ENCODE data around the gene MIX23. TPM values are rescaled to one million over a fixed set of nuclear protein-coding genes. Genes with fewer than 3 reads are reported as not detected.

The MIX23 gene
- total RNA-seq, 1 experiment from 2014 or later, result 85.2 TPM

DNA sequence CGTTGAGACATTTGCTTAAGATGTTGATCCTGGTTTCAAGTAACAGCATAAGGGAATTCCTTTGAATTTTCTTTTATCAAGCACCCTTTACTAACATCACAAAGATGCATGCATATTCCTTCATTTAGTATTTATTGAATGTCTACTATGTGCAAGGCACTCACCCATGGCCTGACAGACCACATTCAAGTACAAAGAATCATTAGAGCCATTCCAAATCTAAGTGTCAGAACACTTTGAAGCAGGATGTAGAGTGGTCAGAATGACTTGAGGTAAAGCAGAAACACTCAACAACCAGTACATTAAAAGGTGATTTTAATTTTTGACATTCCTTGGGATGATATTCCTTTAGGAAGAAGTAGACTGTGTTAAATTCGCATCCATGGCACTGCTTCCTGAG, 38.8 kb upstream of the MIX23 start:
- CTCF ChIA-PET, result no interaction called here
- Mint-ChIP-seq H3K27me3 (ENCODE audit: insufficient read depth, unreplicated experiment) (no peaks in the 10 kb centered on the region), H3K4me1 (ENCODE audit: low read depth, unreplicated experiment) (no peaks in the 10 kb centered on the region), H3K4me3 (ENCODE audit: unreplicated experiment) (no peak overlapping the region), H3K36me3 (ENCODE audit: insufficient read depth, unreplicated experiment) (peaks cover 59% of the 10 kb centered on the region), H3K9me3 (ENCODE audit: unreplicated experiment) (no peaks in the 10 kb centered on the region), H3K27ac (ENCODE audit: unreplicated experiment) (no peak overlapping the region)
- Histone ChIP-seq H3K4me1 (no peaks in the 10 kb centered on the region; the same call in 1 of the 2 replicates), H3K4me3 (ENCODE audit: low read depth, low read length) (no peak overlapping the region), H3K9me3 (no peaks in the 10 kb centered on the region), H3K27me3 (replicated peaks; ENCODE audit: control insufficient read depth, insufficient read depth, low read length) (no peaks in the 10 kb centered on the region), H3K36me3 (ENCODE audit: control insufficient read depth, insufficient read depth, low read length) (no peaks in the 10 kb centered on the region; the same call in 1 of the 2 replicates)
- no TSS peak for BruUV-seq (replicated peaks)
- no peak for DNase-seq
- POLR2A ChIA-PET, result no interaction called here
- TF ChIP-seq, protein P1, sequence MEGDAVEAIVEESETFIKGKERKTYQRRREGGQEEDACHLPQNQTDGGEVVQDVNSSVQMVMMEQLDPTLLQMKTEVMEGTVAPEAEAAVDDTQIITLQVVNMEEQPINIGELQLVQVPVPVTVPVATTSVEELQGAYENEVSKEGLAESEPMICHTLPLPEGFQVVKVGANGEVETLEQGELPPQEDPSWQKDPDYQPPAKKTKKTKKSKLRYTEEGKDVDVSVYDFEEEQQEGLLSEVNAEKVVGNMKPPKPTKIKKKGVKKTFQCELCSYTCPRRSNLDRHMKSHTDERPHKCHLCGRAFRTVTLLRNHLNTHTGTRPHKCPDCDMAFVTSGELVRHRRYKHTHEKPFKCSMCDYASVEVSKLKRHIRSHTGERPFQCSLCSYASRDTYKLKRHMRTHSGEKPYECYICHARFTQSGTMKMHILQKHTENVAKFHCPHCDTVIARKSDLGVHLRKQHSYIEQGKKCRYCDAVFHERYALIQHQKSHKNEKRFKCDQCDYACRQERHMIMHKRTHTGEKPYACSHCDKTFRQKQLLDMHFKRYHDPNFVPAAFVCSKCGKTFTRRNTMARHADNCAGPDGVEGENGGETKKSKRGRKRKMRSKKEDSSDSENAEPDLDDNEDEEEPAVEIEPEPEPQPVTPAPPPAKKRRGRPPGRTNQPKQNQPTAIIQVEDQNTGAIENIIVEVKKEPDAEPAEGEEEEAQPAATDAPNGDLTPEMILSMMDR (IDR thresholded peaks at IDR 0.05; ENCODE audit: insufficient read depth in 1 of 2, low read depth in 1 of 2, low read length in 1 of 2, severe bottlenecking in 1 of 2, unreplicated experiment in 1 of 2), result no peak
- intact Hi-C loops (cut with micrococcal nuclease; ENCODE audit: unreplicated experiment), result loop anchor here (10.0 kb wide), 1 partner anchor 57 kb away; no protein-coding TSS in a partner anchor

DNA sequence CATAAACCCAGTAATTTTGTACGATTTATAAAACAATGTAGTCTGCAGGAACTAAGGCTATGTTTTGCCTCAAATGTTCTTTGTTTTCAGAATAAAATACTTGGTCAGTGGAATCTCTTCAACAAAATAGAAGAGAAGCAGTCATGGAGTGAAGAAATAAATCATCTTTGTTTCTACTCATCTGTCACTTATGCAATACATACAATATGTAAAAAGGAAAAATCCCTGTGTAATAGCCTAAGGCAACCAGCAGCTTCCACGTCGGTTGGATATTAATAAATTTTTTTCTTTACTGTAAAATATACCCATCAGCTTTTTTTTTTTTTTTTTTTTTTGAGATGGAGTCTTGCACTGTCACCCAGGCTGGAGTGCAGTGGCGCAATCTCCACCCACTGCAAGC, 38.1 kb upstream of the MIX23 start:
- H3K4me3 ChIP-seq (ENCODE audit: low read depth, low read length), result no peak overlapping the region
- Mint-ChIP-seq H3K36me3 (ENCODE audit: insufficient read depth, unreplicated experiment) (peaks cover 57% of the 10 kb centered on the region), H3K4me1 (ENCODE audit: low read depth, unreplicated experiment) (no peaks in the 10 kb centered on the region), H3K27me3 (ENCODE audit: insufficient read depth, unreplicated experiment) (no peaks in the 10 kb centered on the region), H3K4me3 (ENCODE audit: unreplicated experiment) (no peak overlapping the region), H3K9me3 (ENCODE audit: unreplicated experiment) (no peaks in the 10 kb centered on the region), H3K27ac (ENCODE audit: unreplicated experiment) (no peak overlapping the region)
- H3K4me1 ChIP-seq, result no peaks in the 10 kb centered on the region; the same call in 1 of the 2 replicates
- no peaks in the 10 kb centered on the region for H3K9me3 ChIP-seq
- no peaks in the 10 kb centered on the region for H3K27me3 ChIP-seq (replicated peaks; ENCODE audit: control insufficient read depth, insufficient read depth, low read length)
- DNase-seq, result no peak
- ChIA-PET CTCF (no interaction called here), POLR2A (no interaction called here)
- TF ChIP-seq, protein P1 (IDR thresholded peaks at IDR 0.05; ENCODE audit: insufficient read depth in 1 of 2, low read depth in 1 of 2, low read length in 1 of 2, severe bottlenecking in 1 of 2, unreplicated experiment in 1 of 2), result no peak
- H3K36me3 ChIP-seq (ENCODE audit: control insufficient read depth, insufficient read depth, low read length), result no peaks in the 10 kb centered on the region
- intact Hi-C loops (cut with micrococcal nuclease; ENCODE audit: unreplicated experiment), result loop anchor here (10.0 kb wide), 1 partner anchor 56 kb away; no protein-coding TSS in a partner anchor
- BruUV-seq (replicated peaks), result no TSS peak

DNA sequence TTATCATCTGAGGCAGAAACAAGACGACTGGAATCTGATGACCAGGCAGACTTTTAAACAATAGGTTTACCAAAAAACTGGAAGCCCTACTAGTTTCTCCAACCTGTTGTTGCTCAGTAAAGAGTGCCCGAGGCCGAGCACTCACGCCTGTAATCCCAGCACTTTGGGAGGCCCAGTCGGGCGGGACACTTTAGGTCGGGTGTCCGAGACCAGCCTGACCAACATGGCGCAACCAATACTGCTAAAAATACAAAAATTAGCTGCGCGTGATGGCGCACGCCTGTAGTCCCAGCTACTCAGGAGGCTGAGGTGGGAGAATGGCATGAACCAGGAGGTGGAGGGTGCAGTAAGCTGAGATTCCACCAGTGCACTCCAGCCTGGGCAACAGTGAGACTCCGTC, 33.9 kb upstream of the MIX23 start:
- DNase-seq, result no peak
- no peaks in the 10 kb centered on the region; the same call in 1 of the 2 replicates for H3K36me3 ChIP-seq (ENCODE audit: control insufficient read depth, insufficient read depth, low read length)
- H3K27me3 ChIP-seq (replicated peaks; ENCODE audit: control insufficient read depth, insufficient read depth, low read length), result no peaks in the 10 kb centered on the region
- Mint-ChIP-seq H3K9me3 (ENCODE audit: unreplicated experiment) (no peaks in the 10 kb centered on the region), H3K4me1 (ENCODE audit: low read depth, unreplicated experiment) (peaks cover 12% of the 10 kb centered on the region), H3K36me3 (ENCODE audit: insufficient read depth, unreplicated experiment) (peaks cover 43% of the 10 kb centered on the region), H3K4me3 (ENCODE audit: unreplicated experiment) (peak overlapping the region; percentile 96), H3K27me3 (ENCODE audit: insufficient read depth, unreplicated experiment) (no peaks in the 10 kb centered on the region), H3K27ac (ENCODE audit: unreplicated experiment) (peak overlapping the region; percentile 94)
- ChIA-PET POLR2A (interaction anchor here (1.0 to 1.9 kb wide), 2 partner anchors 34 to 96 kb away, joined by 8 to 19 read pairs; partner anchors contain the start of genes FAM162A and MIX23), CTCF (interaction anchor here (1.3 to 1.9 kb wide), 4 partner anchors 24 to 111 kb away, joined by 4 to 8 read pairs (median 5); partner anchors contain the start of genes FAM162A and MIX23)
- intact Hi-C loops (cut with micrococcal nuclease; ENCODE audit: unreplicated experiment), result loop anchor here (1.0 to 2.0 kb wide), 3 partner anchors 24 to 34 kb away; partner anchors contain the start of gene MIX23
- peak overlapping the region; percentile 71 for H3K4me3 ChIP-seq (ENCODE audit: low read depth, low read length)
- no TSS peak for BruUV-seq (replicated peaks)
- H3K9me3 ChIP-seq, result no peaks in the 10 kb centered on the region
- TF ChIP-seq, protein P1 (IDR thresholded peaks at IDR 0.05; ENCODE audit: insufficient read depth in 1 of 2, low read depth in 1 of 2, low read length in 1 of 2, severe bottlenecking in 1 of 2, unreplicated experiment in 1 of 2), result no peak
- no peaks in the 10 kb centered on the region; the same call in 1 of the 2 replicates for H3K4me1 ChIP-seq

Measured in Caco-2 (cell line).